ENCODE results near the gene KLRK1.

DNA sequence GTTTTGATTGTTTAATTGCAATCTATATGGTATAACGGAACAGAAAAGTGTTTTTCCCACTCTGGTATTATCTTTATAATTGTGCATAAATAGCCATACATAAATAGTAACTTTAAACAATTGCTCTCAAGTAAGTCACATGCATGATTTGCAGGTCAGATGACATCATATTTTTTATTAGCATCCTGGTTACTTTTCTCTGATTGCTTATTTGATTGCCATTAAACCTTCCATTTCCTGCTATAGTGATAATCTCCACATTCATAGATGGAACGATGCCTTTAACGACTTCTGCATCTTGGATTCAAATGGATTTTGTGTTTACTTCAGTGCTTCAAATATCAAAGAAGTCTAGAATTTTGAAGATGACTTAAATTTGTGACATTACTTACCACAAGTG, 3.5 kb upstream of the KLRK1 start:
- TF ChIP-seq CTCF (conservative IDR thresholded peaks at IDR 0.05; ENCODE audit: low read depth, low read length) (no peak), EZH2 (IDR thresholded peaks at IDR 0.05; ENCODE audit: low read length, unreplicated experiment) (no peak), EZH2phosphoT487 (IDR thresholded peaks at IDR 0.05; ENCODE audit: borderline replicate concordance, low read length) (no peak)

All from PC-3 (cell line).